HepG2 (cell line): Measurements from ENCODE around the gene RBBP8NL. TPM values are rescaled to one million over a fixed set of nuclear protein-coding genes. Genes with fewer than 3 reads are reported as not detected.
A peak's percentile ranks its signal among the peaks of the same experiment; 100 is the strongest.

Experiments
- ATAC-seq: fragments of 200-7000 bp; cut with Tn5 transposase; 3 replicates; pipeline ENCODE4 v1.9.1; 2020; ENCODE audit warnings: mild to moderate bottlenecking, moderate library complexity
- BruUV-seq: library from RNA; stranded (reverse); fragments of 400-500 nt; replicated peaks from 2 replicates; lab custom pipeline; 2021; lab: Mats Ljungman, UMichigan
- CTCF ChIA-PET: fragments of 300-600 bp; formaldehyde crosslinking; extraction: SDS; loops from one replicate; lab custom pipeline; 2021; ENCODE audit warnings: low total read pairs, inconsistent platforms, low intra/inter-chr PET ratio; lab: Yijun Ruan, JAX
- POLR2A ChIA-PET: fragments of 350-600 bp; sonication (Branson Sonifier 250); formaldehyde crosslinking; loops from one replicate; lab custom pipeline; 2020; ENCODE audit warnings: antibody characterized with exemption, inconsistent platforms; lab: Yijun Ruan, JAX
- DNase-seq: peaks from one replicate; pipeline ENCODE4 v3.0.0-alpha.2; 2015; ENCODE audit warnings: low spot score
- FAIRE-seq: peaks from 3 replicates; lab custom pipeline; 2011; peaks lifted over from hg19 to GRCh38; lab: Jason Lieb, UNC
- H2AFZ ChIP-seq: one replicate; pipeline ENCODE4 v1.6.1; 2011; ENCODE audit warnings: low read length, inconsistent platforms
- H3K27ac ChIP-seq: fragments of 300-600 bp; 3 replicates; pipeline ENCODE4 v1.8.0; 2011; ENCODE audit warnings: mixed run types, mild to moderate bottlenecking, mixed read lengths, low read length, inconsistent platforms; ENCODE audit not compliant: insufficient read depth; ENCODE audit errors: extremely low read length
- H3K27me3 ChIP-seq, 2 experiments: fragments of 200-600 bp in 1 of 2; 2 replicates in 1 of 2; 3 replicates in 1 of 2; pipeline versions ENCODE4 v1.6.0 to v1.8.0; 2011; ENCODE audit warnings: low read length in 2 of 2, mild to moderate bottlenecking in 2 of 2, moderate library complexity in 2 of 2, inconsistent platforms in 1 of 2; ENCODE audit not compliant: insufficient read depth in 2 of 2, control insufficient read depth in 1 of 2
- H3K36me3 ChIP-seq, 2 experiments: fragments of 200-600 bp in 1 of 2; replicated peaks in 1 of 2; 2 replicates in 1 of 2; 3 replicates in 1 of 2; pipeline versions ENCODE4 v1.5.1 to v1.8.0; 2011; ENCODE audit warnings: low read length in 2 of 2, inconsistent platforms in 1 of 2; ENCODE audit not compliant: insufficient read depth in 2 of 2, control insufficient read depth in 1 of 2
- H3K4me1 ChIP-seq: 2 replicates; pipeline ENCODE4 v1.5.1; 2012; ENCODE audit warnings: low read length, inconsistent platforms; ENCODE audit not compliant: insufficient read depth
- H3K4me2 ChIP-seq: 2 replicates; pipeline ENCODE4 v1.6.0; 2011; ENCODE audit warnings: low read depth, low read length, inconsistent platforms
- H3K4me3 ChIP-seq, 3 experiments: fragments of 200-600 bp in 1 of 3; sonication (generic), shearing (Covaris generic) in 1 of 3; replicated peaks in 1 of 3; 2 replicates each; pipeline ENCODE4 v1.5.1; 2011 to 2016; ENCODE audit warnings: low read length in 3 of 3, inconsistent platforms in 2 of 3, low read depth in 2 of 3, mild to moderate bottlenecking in 2 of 3, control low read depth in 1 of 3, mixed read lengths in 1 of 3; ENCODE audit not compliant: insufficient read depth in 1 of 3
- H3K79me2 ChIP-seq: one replicate; pipeline ENCODE4 v1.6.1; 2011; ENCODE audit warnings: low read length, inconsistent platforms; ENCODE audit not compliant: insufficient read depth
- H3K9ac ChIP-seq: 2 replicates; pipeline ENCODE4 v1.6.0; 2011; ENCODE audit warnings: mild to moderate bottlenecking, low read depth, low read length, inconsistent platforms; ENCODE audit not compliant: insufficient read depth
- H3K9me3 ChIP-seq: 2 replicates; pipeline ENCODE4 v1.5.1; 2012; ENCODE audit warnings: mild to moderate bottlenecking, low read length
- H4K20me1 ChIP-seq: 2 replicates; pipeline ENCODE4 v1.6.0; 2011; ENCODE audit warnings: inconsistent platforms, mild to moderate bottlenecking, low read length, moderate library complexity; ENCODE audit not compliant: insufficient read depth
- GATAD2A ChIP-seq: IDR thresholded peaks from 2 replicates; pipeline ENCODE4 v1.6.1; 2016
- IRF9 ChIP-seq: sonication (generic); formaldehyde crosslinking; IDR thresholded peaks from 2 replicates; pipeline ENCODE4 v1.8.0; 2022; ENCODE audit warnings: missing genetic modification reagents, mild to moderate bottlenecking, borderline replicate concordance
- LCORL ChIP-seq, 2 experiments: fragments of 450-650 bp in 1 of 2; sonication (generic) in 1 of 2; formaldehyde crosslinking in 1 of 2; IDR thresholded peaks; 2 replicates each; pipeline versions ENCODE4 v1.5.0 to v1.6.1; 2017 to 2020; ENCODE audit warnings: antibody characterized with exemption in 1 of 2, missing genetic modification reagents in 1 of 2
- MAFF ChIP-seq: IDR thresholded peaks from 2 replicates; pipeline ENCODE4 v1.6.1; 2011; ENCODE audit warnings: low read depth, low read length, improper control_type of control experiment
- ONECUT2 ChIP-seq: sonication (generic); formaldehyde crosslinking; IDR thresholded peaks from 2 replicates; pipeline ENCODE4 v1.4.0; 2020; ENCODE audit warnings: missing genetic modification reagents
- SRSF4 ChIP-seq: fragments of 200-400 bp; formaldehyde crosslinking; IDR thresholded peaks from one replicate; pipeline ENCODE4 v1.6.1; 2018; ENCODE audit warnings: mild to moderate bottlenecking, low read depth, low read length, moderate library complexity; ENCODE audit not compliant: poor library complexity, severe bottlenecking
- ZHX2 ChIP-seq, 2 experiments: sonication (generic) in 1 of 2; formaldehyde crosslinking in 1 of 2; IDR thresholded peaks; 2 replicates each; pipeline versions ENCODE4 v1.6.1 to v1.9.0; 2014 to 2022; ENCODE audit warnings: antibody characterized with exemption in 1 of 2, borderline replicate concordance in 1 of 2, inconsistent platforms in 1 of 2, low read depth in 1 of 2, missing genetic modification reagents in 1 of 2
- ZMYM3 ChIP-seq: sonication (generic); formaldehyde crosslinking; IDR thresholded peaks from 2 replicates; pipeline ENCODE4 v1.5.1; 2020; ENCODE audit warnings: mild to moderate bottlenecking, missing genetic modification reagents
- ZNF263 ChIP-seq: sonication (generic); formaldehyde crosslinking; IDR thresholded peaks from 2 replicates; pipeline ENCODE4 v1.4.0; 2020; ENCODE audit warnings: missing genetic modification reagents
- whole genome bisulfite sequencing: methylation state at CpG from one replicate; pipeline ENCODE4 v1.1.6; 2017; ENCODE audit warnings: low lambda C conversion rate; 5-methylcytosine and 5-hydroxymethylcytosine counted together
- in situ Hi-C: cut with HindIII; loops from 2 replicates; pipeline ENCODE4 v1.10.0; 2017; ENCODE audit warnings: low pct_unique_long_range_greater_than_20kb; ENCODE audit not compliant: extremely low pct_ligation_motif_present
- intact Hi-C: fragments of 100-400 bp; cut with micrococcal nuclease; formaldehyde crosslinking; loops from one replicate; pipeline ENCODE4 v1.10.0; 2022; ENCODE audit not compliant: unreplicated experiment
- polyA plus RNA-seq, 8 experiments: library from polyadenylated mRNA; depleted of rRNA in 3 of 8; stranded (reverse) in 7 of 8; unstranded in 1 of 8; fragments of >200 nt; fragmentation: Illumina TruSeq in 4 of 8; extraction: Trizol in 4 of 8; gene quantifications; 2 replicates each; pipeline versions ENCODE4 v1.2.1 to v1.2.3, GENCODE V29; 2011 to 2016; ENCODE audit warnings: low read depth in 4 of 8, missing spikeins in 1 of 8, mixed read lengths in 1 of 8; ENCODE audit not compliant: insufficient read depth in 1 of 8
- total RNA-seq, 5 experiments: library from RNA; depleted of rRNA; stranded (reverse); fragments of >200 nt; fragmentation: Illumina TruSeq; extraction: Trizol; gene quantifications; 2 replicates each; pipeline ENCODE4 v1.2.3, GENCODE V29; 2016; ENCODE audit warnings: low read depth in 1 of 5

RBBP8NL gene
- total and polyA plus RNA-seq, 2 of the 13 experiments (the other 11 are each of a cell fraction or from before 2014, with no cell fraction given), result 0.69 to 0.86 TPM

DNA sequence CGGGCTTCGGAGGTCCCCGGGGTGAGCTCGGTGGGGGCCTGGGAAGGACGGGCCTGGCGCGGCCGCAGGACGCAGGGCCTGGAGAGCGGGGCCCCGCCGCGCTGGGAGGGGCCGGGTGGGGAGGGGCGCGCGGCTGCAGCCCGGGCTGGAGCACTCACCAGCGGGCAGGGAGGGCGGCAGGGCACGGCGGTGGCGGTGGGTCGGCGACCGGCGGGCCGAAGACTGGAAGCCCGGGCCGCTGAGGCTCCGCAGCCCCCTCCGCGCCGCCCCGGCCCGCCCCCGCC lies 48.4 kb upstream of the RBBP8NL start, which contains the start of gene GATA5:
Gene GATA5 (minus strand): TSS at position 224 of the 284 bp plus-strand sequence. CDS start 474 bp downstream, outside the sequence.
- in situ Hi-C loops (no loop called here), intact Hi-C loops (no loop called here)
- FAIRE-seq (no peak), DNase-seq (no peak), ATAC-seq (no peak)
- no peak within 1 kb of the TSS for H3K9ac ChIP-seq
- no peaks in the 10 kb centered on the region for H3K79me2 ChIP-seq
- H3K4me1 ChIP-seq, result peaks cover 20% of the 10 kb centered on the region
- H3K27ac ChIP-seq, result no peak within 1 kb of the TSS
- no peak within 1 kb of the TSS for H2AFZ ChIP-seq
- no TSS peak for BruUV-seq
- POLR2A ChIA-PET, result no interaction called here
- H3K36me3 ChIP-seq, result no peaks in the 10 kb centered on the region
- TF ChIP-seq ZNF263 (CRISPR knock-in tag) (peak; percentile 67; the same call in 1 of the 2 replicates), LCORL (IDR thresholded peaks at IDR 0.05) (no peak), LCORL (CRISPR knock-in tag; IDR thresholded peaks at IDR 0.05) (no peak), IRF9 (CRISPR knock-in tag) (0 out of 2 replicates have a peak, but pooled peaks have one; percentile 14), ONECUT2 (CRISPR knock-in tag) (no peak)
- H3K27me3 ChIP-seq, result peaks cover 11 to 39% of the 10 kb centered on the region in 2 experiments; a peak in 4 of 5 replicates
- H4K20me1 ChIP-seq, result peaks cover 9% of the 10 kb centered on the region; the same call in 1 of the 2 replicates
- no peaks in the 10 kb centered on the region for H3K9me3 ChIP-seq
- H3K4me2 ChIP-seq, result peak within 1 kb of the TSS; percentile 46
- H3K4me3 ChIP-seq, result peak within 1 kb of the TSS in 1 of 3 experiments; percentile 45; a peak in 1 of 6 replicates
- no CpG with 5 or more reads among the region's 37 CpGs for WGBS
- CTCF ChIA-PET, result no interaction called here

- H3K4me3 ChIP-seq, result peak overlapping the region in 1 of 3 experiments; percentile 45; a peak in 1 of 6 replicates
- H3K79me2 ChIP-seq, result no peaks in the 10 kb centered on the region
- ChIA-PET POLR2A (no interaction called here), CTCF (no interaction called here)
- ATAC-seq (no peak), FAIRE-seq (no peak), DNase-seq (no peak)
- 0 out of 2 replicates have a peak overlapping the region, but pooled peaks have one; percentile 30 for H3K4me2 ChIP-seq
- no peak overlapping the region for H3K27ac ChIP-seq
- intact Hi-C loops, result no loop called here
- H2AFZ ChIP-seq, result no peak overlapping the region
- no peaks in the 10 kb centered on the region for H3K9me3 ChIP-seq
- in situ Hi-C loops, result no loop called here
- peaks cover 9% of the 10 kb centered on the region; the same call in 1 of the 2 replicates for H4K20me1 ChIP-seq
- no TSS peak for BruUV-seq
- no peak overlapping the region for H3K9ac ChIP-seq
- peaks cover 20% of the 10 kb centered on the region for H3K4me1 ChIP-seq
- peaks cover 13 to 40% of the 10 kb centered on the region in 2 experiments for H3K27me3 ChIP-seq
- H3K36me3 ChIP-seq, result no peaks in the 10 kb centered on the region
- WGBS, result 94% methylated on average over 82 of the region's 93 CpGs
- TF ChIP-seq GATAD2A (CRISPR knock-in tag) (no peak), ZHX2 (IDR thresholded peaks at IDR 0.05; ENCODE audit: low read depth) (no peak), ZHX2 (CRISPR knock-in tag; IDR thresholded peaks at IDR 0.05; ENCODE audit: borderline replicate concordance) (no peak), ZMYM3 (no peak), SRSF4 (no peak), MAFF (no peak)
Observed at GRCh38 chr20:62475027-62475771, 47.9 kb upstream of the RBBP8NL start.
